Suprapubic skin (tissue), 4 donors: Measurements from ENCODE around the gene FNBP1.

Experiments used
- EP300 ChIP-seq: sonication (generic); formaldehyde crosslinking; IDR thresholded peaks from one replicate; pipeline ENCODE4 v1.6.1; 2017; ENCODE audit warnings: antibody characterized with exemption
- POLR2A ChIP-seq, 2 donors: fragments of 450-650 bp; IDR thresholded peaks; one replicate each; pipeline ENCODE4 v1.6.1; 2017; ENCODE audit warnings: antibody characterized with exemption in 2 of 2, mild to moderate bottlenecking in 2 of 2, moderate library complexity in 2 of 2
- POLR2AphosphoS5 ChIP-seq, 3 donors: sonication (generic); formaldehyde crosslinking; IDR thresholded peaks; one replicate each; pipeline ENCODE4 v1.6.1; 2017; ENCODE audit warnings: antibody characterized with exemption in 3 of 3
- TF ChIP-seq, protein P1 (sequence below), 2 donors: fragments of 200-600 bp in 1 of 2; fragments of 450-650 bp in 1 of 2; sonication (generic) in 1 of 2; IDR thresholded peaks; one replicate each; pipeline ENCODE4 v1.5.1; 2016 to 2019; ENCODE audit warnings: antibody characterized with exemption in 2 of 2, mild to moderate bottlenecking in 1 of 2, moderate library complexity in 1 of 2

DNA sequence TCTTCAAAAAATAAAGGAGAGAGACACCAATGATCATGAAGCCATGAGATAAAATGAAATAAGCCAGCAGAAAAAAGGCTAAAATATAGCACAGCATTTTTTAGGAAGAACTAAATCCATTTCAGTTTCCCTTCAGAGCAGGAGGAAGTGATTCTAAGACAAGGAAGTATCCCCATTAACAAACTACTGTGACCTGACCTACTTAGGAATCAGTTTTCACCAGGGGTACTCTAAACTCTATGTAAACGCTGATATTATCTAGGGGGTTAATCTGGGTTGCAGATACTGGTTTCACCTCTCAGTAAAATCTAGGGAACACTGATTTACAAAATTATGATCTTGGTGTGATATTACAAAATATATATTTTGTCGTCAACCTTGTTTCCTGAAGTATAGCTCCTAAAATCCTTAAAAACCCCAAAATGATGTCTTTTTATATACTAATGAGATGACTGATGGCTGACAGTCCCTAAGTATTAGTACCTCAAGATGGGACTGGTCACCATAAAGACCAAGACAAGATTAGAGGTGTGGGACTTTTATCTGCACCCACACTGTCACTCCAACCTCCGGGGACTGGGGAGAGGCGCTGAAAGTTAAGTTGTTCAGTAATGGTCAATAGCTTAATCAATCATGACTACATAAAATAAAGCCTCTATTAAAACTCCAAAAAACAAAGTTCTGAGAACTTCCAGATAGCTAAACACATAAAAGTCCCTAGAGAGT, 2.9 kb upstream of the FNBP1 start:
- TF ChIP-seq, protein P1, sequence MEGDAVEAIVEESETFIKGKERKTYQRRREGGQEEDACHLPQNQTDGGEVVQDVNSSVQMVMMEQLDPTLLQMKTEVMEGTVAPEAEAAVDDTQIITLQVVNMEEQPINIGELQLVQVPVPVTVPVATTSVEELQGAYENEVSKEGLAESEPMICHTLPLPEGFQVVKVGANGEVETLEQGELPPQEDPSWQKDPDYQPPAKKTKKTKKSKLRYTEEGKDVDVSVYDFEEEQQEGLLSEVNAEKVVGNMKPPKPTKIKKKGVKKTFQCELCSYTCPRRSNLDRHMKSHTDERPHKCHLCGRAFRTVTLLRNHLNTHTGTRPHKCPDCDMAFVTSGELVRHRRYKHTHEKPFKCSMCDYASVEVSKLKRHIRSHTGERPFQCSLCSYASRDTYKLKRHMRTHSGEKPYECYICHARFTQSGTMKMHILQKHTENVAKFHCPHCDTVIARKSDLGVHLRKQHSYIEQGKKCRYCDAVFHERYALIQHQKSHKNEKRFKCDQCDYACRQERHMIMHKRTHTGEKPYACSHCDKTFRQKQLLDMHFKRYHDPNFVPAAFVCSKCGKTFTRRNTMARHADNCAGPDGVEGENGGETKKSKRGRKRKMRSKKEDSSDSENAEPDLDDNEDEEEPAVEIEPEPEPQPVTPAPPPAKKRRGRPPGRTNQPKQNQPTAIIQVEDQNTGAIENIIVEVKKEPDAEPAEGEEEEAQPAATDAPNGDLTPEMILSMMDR (IDR thresholded peaks at IDR 0.05) = no peak
- TF ChIP-seq POLR2AphosphoS5 (IDR thresholded peaks at IDR 0.05) (no peak), EP300 (no peak), POLR2A (IDR thresholded peaks at IDR 0.05) (no peak)
